CD4-positive, CD25-positive, alpha-beta regulatory T cell (primary cell): ENCODE results near the gene DPEP3. TPM values are rescaled to one million over a fixed set of nuclear protein-coding genes. Genes with fewer than 3 reads are reported as not detected.
"Not testable (repeated sequence)": the region's sequence is repeated elsewhere in the genome, so short reads cannot be mapped to it uniquely, and the experiment has no call there.

Experiments
- ATAC-seq, 2 donors: fragments of 150-1000 bp; cut with Tn5 transposase; one replicate each; pipeline ENCODE4 v1.10.0; 2021; ENCODE audit warnings: low read depth in 2 of 2, moderate number of reproducible peaks in 2 of 2, moderate library complexity in 1 of 2
- DNase-seq, 3 donors: peaks; one replicate each; pipeline versions ENCODE4 v3.0.0 to v3.0.0-alpha.2; 2012 to 2022; ENCODE audit warnings: mixed read lengths in 1 of 3
- H3K27ac ChIP-seq: one replicate; pipeline ENCODE4 v1.7.0; 2013; ENCODE audit warnings: mild to moderate bottlenecking, low read length; ENCODE audit not compliant: insufficient read depth, poor library complexity, severe bottlenecking
- H3K27me3 ChIP-seq: one replicate; pipeline ENCODE4 v1.7.0; 2013; ENCODE audit warnings: low read length; ENCODE audit not compliant: control insufficient read depth, insufficient read depth
- H3K36me3 ChIP-seq: one replicate; pipeline ENCODE4 v1.7.0; 2013; ENCODE audit warnings: mild to moderate bottlenecking, low read length, moderate library complexity; ENCODE audit not compliant: control insufficient read depth, insufficient read depth
- H3K4me1 ChIP-seq: 2 replicates; pipeline ENCODE4 v1.7.0; 2013; ENCODE audit warnings: mild to moderate bottlenecking, low read length; ENCODE audit not compliant: insufficient read depth, control insufficient read depth, poor library complexity, severe bottlenecking
- H3K4me3 ChIP-seq: one replicate; pipeline ENCODE4 v1.7.0; 2013; ENCODE audit warnings: low read depth, mild to moderate bottlenecking, low read length, moderate library complexity
- H3K9me3 ChIP-seq, 2 experiments: 1 replicate in 1 of 2; 2 replicates in 1 of 2; pipeline ENCODE4 v1.7.0; 2013; ENCODE audit warnings: low read length in 2 of 2, mild to moderate bottlenecking in 1 of 2, moderate library complexity in 1 of 2; ENCODE audit not compliant: control insufficient read depth in 2 of 2
- H3K27ac Mint-ChIP-seq, 3 donors: one replicate each; pipeline ENCODE4 v1.8.0; 2020 to 2022; ENCODE audit warnings: mild to moderate bottlenecking in 3 of 3, mixed read lengths in 3 of 3, moderate library complexity in 2 of 3
- H3K27me3 Mint-ChIP-seq: one replicate; pipeline ENCODE4 v1.8.0; 2022; ENCODE audit warnings: mild to moderate bottlenecking, mixed read lengths
- H3K36me3 Mint-ChIP-seq: one replicate; pipeline ENCODE4 v1.8.0; 2020; ENCODE audit warnings: mixed read lengths
- H3K4me1 Mint-ChIP-seq, 4 donors: one replicate each; pipeline ENCODE4 v1.8.0; 2020 to 2022; ENCODE audit warnings: mixed read lengths in 4 of 4, mild to moderate bottlenecking in 1 of 4
- H3K4me3 Mint-ChIP-seq, 4 donors: one replicate each; pipeline ENCODE4 v1.8.0; 2020 to 2022; ENCODE audit warnings: mild to moderate bottlenecking in 4 of 4, mixed read lengths in 4 of 4, moderate library complexity in 3 of 4
- H3K9me3 Mint-ChIP-seq, 7 donors: one replicate each; pipeline ENCODE4 v1.8.0; 2020 to 2022; ENCODE audit warnings: mixed read lengths in 7 of 7, mild to moderate bottlenecking in 3 of 7, moderate library complexity in 2 of 7
- polyA plus RNA-seq, 4 donors: library from polyadenylated mRNA; unstranded; fragments of 300-500 nt; fragmentation: Illumina TruSeq; gene quantifications; one replicate each; pipeline ENCODE4 v1.2.3, GENCODE V29; 2021
- total RNA-seq: library from RNA; stranded (reverse); gene quantifications from one replicate; pipeline ENCODE4 v1.2.3, GENCODE V29; 2022

The DPEP3 gene
- total and polyA plus RNA-seq, 5 donors from 2014 or later = 0.19 to 0.44 TPM; not detected in 3

- H3K4me3 ChIP-seq = no peak overlapping the region
- DNase-seq (no peak), ATAC-seq (no peak)
- H3K4me1 Mint-ChIP-seq = peaks cover 0 to 42% (median 18%) of the 10 kb centered on the region in 4 donors
- H3K4me1 ChIP-seq = peaks cover 27% of the 10 kb centered on the region
- peak overlapping the region; percentile 66 for H3K27ac ChIP-seq
- peak overlapping the region; percentile 36 to 80 (median 54) for H3K4me3 Mint-ChIP-seq
- H3K9me3 Mint-ChIP-seq = no peaks in the 10 kb centered on the region
- peaks cover under 1% of the 10 kb centered on the region for H3K36me3 ChIP-seq
- peak overlapping the region; percentile 69 to 95 (median 93) for H3K27ac Mint-ChIP-seq
- no peaks in the 10 kb centered on the region for H3K27me3 Mint-ChIP-seq
- peaks cover 6% of the 10 kb centered on the region for H3K36me3 Mint-ChIP-seq
- no peaks in the 10 kb centered on the region for H3K27me3 ChIP-seq
- H3K9me3 ChIP-seq = no peaks in the 10 kb centered on the region
Observed at GRCh38 chr16:67940446-67941089, 39.7 kb downstream of the DPEP3 start.

GRCh38 chr16:67939507-67940445, 40.5 kb downstream of the DPEP3 start:
- no peak overlapping the region for H3K4me3 ChIP-seq
- Mint-ChIP-seq H3K36me3 (peaks cover 10% of the 10 kb centered on the region), H3K27ac (peak overlapping the region; percentile 69 to 95 (median 93)), H3K27me3 (no peaks in the 10 kb centered on the region), H3K9me3 (no peaks in the 10 kb centered on the region), H3K4me1 (peaks cover 0 to 50% (median 25%) of the 10 kb centered on the region in 4 donors), H3K4me3 (peak overlapping the region; percentile 50 to 80 (median 62))
- no peaks in the 10 kb centered on the region for H3K9me3 ChIP-seq
- H3K4me1 ChIP-seq = peaks cover 34% of the 10 kb centered on the region
- peaks cover 7% of the 10 kb centered on the region for H3K36me3 ChIP-seq
- H3K27me3 ChIP-seq = no peaks in the 10 kb centered on the region
- peak; percentile 19 to 53 (median 35) for DNase-seq
- H3K27ac ChIP-seq = peak overlapping the region; percentile 66
- ATAC-seq = no peak

GRCh38 chr16:67937713-67938112, 42.6 kb downstream of the DPEP3 start:
- H3K27me3 ChIP-seq, DNase-seq, H3K9me3 Mint-ChIP-seq, H3K9me3 ChIP-seq, H3K4me3 ChIP-seq, H3K27me3 Mint-ChIP-seq, ATAC-seq: not testable (repeated sequence)
- H3K27ac ChIP-seq = peak overlapping the region; percentile 88
- peak overlapping the region in 3 of 4 donors; percentile 21 to 100 (median 46) for H3K4me3 Mint-ChIP-seq
- peaks cover 20% of the 10 kb centered on the region for H3K36me3 ChIP-seq
- H3K4me1 ChIP-seq = peaks cover 37% of the 10 kb centered on the region
- peak overlapping the region; percentile 99 for H3K27ac Mint-ChIP-seq
- peaks cover 10% of the 10 kb centered on the region for H3K36me3 Mint-ChIP-seq
- H3K4me1 Mint-ChIP-seq = peaks cover 0 to 61% (median 31%) of the 10 kb centered on the region in 4 donors

GRCh38 chr16:67936880-67937605, 43.3 kb downstream of the DPEP3 start:
- peak overlapping the region; percentile 69 for H3K4me3 ChIP-seq
- H3K27me3 ChIP-seq = no peaks in the 10 kb centered on the region
- Mint-ChIP-seq H3K27me3 (no peaks in the 10 kb centered on the region), H3K27ac (peak overlapping the region; percentile 99), H3K36me3 (peaks cover 7% of the 10 kb centered on the region), H3K9me3 (no peaks in the 10 kb centered on the region), H3K4me1 (peaks cover 0 to 61% (median 29%) of the 10 kb centered on the region in 4 donors), H3K4me3 (peak overlapping the region; percentile 98 to 100 (median 100))
- peaks cover 26% of the 10 kb centered on the region for H3K36me3 ChIP-seq
- peak overlapping the region; percentile 88 for H3K27ac ChIP-seq
- peak in 1 of 2 donors; percentile 57 for ATAC-seq
- peak; percentile 67 to 95 (median 85) for DNase-seq
- H3K4me1 ChIP-seq = peaks cover 37% of the 10 kb centered on the region
- H3K9me3 ChIP-seq = no peaks in the 10 kb centered on the region

- H3K27me3 Mint-ChIP-seq = no peaks in the 10 kb centered on the region
- ATAC-seq (peak; percentile 1 to 62), DNase-seq (no peak)
- Histone ChIP-seq H3K4me1 (peaks cover 32% of the 10 kb centered on the region), H3K27me3 (no peaks in the 10 kb centered on the region), H3K4me3 (peak within 1 kb of the TSS; percentile 69), H3K27ac (peak within 1 kb of the TSS; percentile 88), H3K9me3 (no peaks in the 10 kb centered on the region), H3K36me3 (peaks cover 29% of the 10 kb centered on the region)
- peak within 1 kb of the TSS; percentile 99 for H3K27ac Mint-ChIP-seq
- H3K36me3 Mint-ChIP-seq = peaks cover 7% of the 10 kb centered on the region
- peak within 1 kb of the TSS; percentile 98 to 100 (median 100) for H3K4me3 Mint-ChIP-seq
- H3K9me3 Mint-ChIP-seq = no peaks in the 10 kb centered on the region
- peaks cover 0 to 54% (median 28%) of the 10 kb centered on the region in 4 donors for H3K4me1 Mint-ChIP-seq
Observed at GRCh38 chr16:67936124-67936879, 44.0 kb downstream of the DPEP3 start, which contains the start of gene PSMB10. PSMB10 (minus strand) TSS chr16:67936850; CDS start chr16:67936749, 101 bp downstream.

- ATAC-seq (peak; percentile 91 to 93), DNase-seq (peak; percentile 94 to 99 (median 95))
- peak overlapping the region; percentile 98 to 100 (median 100) for H3K4me3 Mint-ChIP-seq
- Histone ChIP-seq H3K27me3 (no peaks in the 10 kb centered on the region), H3K4me3 (peak overlapping the region; percentile 69), H3K4me1 (peaks cover 32% of the 10 kb centered on the region), H3K36me3 (peaks cover 29% of the 10 kb centered on the region), H3K9me3 (no peaks in the 10 kb centered on the region), H3K27ac (peak overlapping the region; percentile 88)
- peaks cover 0 to 52% (median 27%) of the 10 kb centered on the region in 4 donors for H3K4me1 Mint-ChIP-seq
- no peaks in the 10 kb centered on the region for H3K27me3 Mint-ChIP-seq
- no peaks in the 10 kb centered on the region for H3K9me3 Mint-ChIP-seq
- H3K36me3 Mint-ChIP-seq = peaks cover 7% of the 10 kb centered on the region
- peak overlapping the region; percentile 99 for H3K27ac Mint-ChIP-seq
Observed at GRCh38 chr16:67935402-67936123, 44.7 kb downstream of the DPEP3 start.
